Stimulated activated CD4-positive, alpha-beta T cell treated with anti-CD3 and anti-CD28 coated beads, Interleukin-12 subunit alpha, Interleukin-12 subunit beta, amount 100 ng/mL, for 4 hours (primary cell): ENCODE data around the gene UST.

ENCODE experiments used
- DNase-seq: peaks from one replicate; pipeline ENCODE4 v3.0.0-alpha.2; 2020

Gene UST

GRCh38 chr6:149049230-149049629, 302.4 kb downstream of the UST start:
- DNase-seq: no peak

DNA sequence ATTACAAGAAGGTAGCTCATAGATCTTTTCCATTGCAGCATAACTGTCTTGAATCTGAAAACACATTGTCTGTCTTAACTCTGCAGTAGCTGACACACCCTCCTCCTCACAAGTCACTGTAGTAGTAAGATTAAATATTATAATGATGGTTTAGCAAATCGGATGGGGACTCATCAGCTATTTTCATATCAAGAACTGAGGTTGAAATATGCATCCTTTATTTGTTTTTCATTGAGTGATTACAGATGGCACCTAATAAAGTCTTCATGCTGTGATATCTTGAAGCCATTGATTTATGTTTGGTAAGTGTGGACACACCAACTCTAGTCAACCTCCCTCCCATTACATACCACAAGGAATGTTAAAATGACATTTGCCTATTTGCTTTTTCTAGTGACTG, 303.3 kb downstream of the UST start:
- no peak for DNase-seq

DNA sequence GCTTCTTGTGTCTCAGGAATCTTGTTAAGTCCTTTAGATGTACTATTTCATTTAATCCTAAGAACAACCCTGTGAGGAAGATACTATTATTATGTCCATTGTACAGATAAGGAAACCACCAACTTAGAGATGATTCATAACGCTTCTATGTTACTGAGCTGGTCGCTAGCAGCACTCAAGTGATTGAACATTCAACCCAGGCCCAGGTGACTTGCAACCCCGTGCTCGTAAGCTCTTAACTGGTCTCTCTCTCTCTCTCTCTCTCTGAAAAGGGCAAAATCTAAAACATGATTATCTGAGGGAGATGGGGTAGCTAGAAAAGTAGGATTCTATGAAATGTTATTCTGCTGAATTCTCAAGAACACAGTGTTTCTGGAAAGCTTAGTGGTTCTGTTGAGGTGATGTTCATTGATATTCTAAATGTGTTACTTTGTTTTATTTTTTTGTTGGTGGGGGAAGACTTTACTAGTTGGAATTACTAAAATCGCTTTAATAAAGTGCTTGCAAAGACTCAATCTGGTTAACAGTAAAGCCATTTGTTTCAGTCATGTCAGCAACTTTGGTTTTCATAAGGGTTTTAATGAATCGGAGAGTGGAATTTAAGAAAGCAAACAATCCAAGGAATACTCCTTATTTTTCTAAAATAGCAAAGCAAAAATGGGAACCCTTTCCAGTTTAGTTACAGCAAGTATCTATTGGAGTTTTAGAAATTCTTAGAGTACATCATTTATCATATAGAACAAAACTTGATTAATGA, 305.7 kb downstream of the UST start:
- DNase-seq: no peak

- DNase-seq: no peak
Measured at GRCh38 chr6:149053848-149054558, 307.2 kb downstream of the UST start.

- no peak for DNase-seq
Measured at GRCh38 chr6:149054559-149055194, 307.8 kb downstream of the UST start.

- DNase-seq: no peak
Measured at GRCh38 chr6:149055195-149055899, 308.5 kb downstream of the UST start.

GRCh38 chr6:149056777-149057463, 310.1 kb downstream of the UST start:
- no peak for DNase-seq

- no peak for DNase-seq
Measured at GRCh38 chr6:149057464-149057840, 310.6 kb downstream of the UST start.

- DNase-seq: no peak
Measured at GRCh38 chr6:149059557-149059956, 312.7 kb downstream of the UST start.

GRCh38 chr6:149060300-149060984, 313.6 kb downstream of the UST start:
- DNase-seq: peak; percentile 24

GRCh38 chr6:149060985-149061760, 314.3 kb downstream of the UST start:
- DNase-seq: no peak

DNA sequence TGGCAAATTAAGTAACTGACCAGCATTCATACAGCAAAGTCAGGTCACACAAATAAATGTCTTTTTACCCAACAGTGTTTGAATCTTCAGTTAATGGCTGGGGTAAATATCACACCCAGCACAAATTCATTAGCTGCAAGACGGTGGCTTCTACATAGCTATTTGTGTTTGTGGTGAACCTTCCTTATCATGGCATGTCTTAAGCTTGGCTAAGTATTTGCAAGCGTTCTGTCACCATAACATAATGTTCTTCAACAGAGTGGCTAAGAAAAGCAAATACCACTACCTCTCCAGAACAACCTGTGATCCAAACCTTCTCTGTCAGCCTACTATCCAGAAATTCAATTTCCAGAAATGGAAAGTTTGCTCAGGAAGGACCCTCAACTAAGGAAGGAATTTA, 315.1 kb downstream of the UST start:
- DNase-seq: no peak

GRCh38 chr6:149062653-149063348, 316.0 kb downstream of the UST start:
- no peak for DNase-seq

- DNase-seq: no peak
Measured at GRCh38 chr6:149063468-149063867, 316.6 kb downstream of the UST start.

- DNase-seq: no peak
Measured at GRCh38 chr6:149064001-149064659, 317.3 kb downstream of the UST start.

GRCh38 chr6:149064660-149065015, 317.8 kb downstream of the UST start:
- no peak for DNase-seq

GRCh38 chr6:149065121-149065520, 318.3 kb downstream of the UST start:
- no peak for DNase-seq

GRCh38 chr6:149065658-149066556, 319.1 kb downstream of the UST start:
- no peak for DNase-seq

- no peak for DNase-seq
Measured at GRCh38 chr6:149071997-149072396, 325.2 kb downstream of the UST start.
